Astrocyte of the spinal cord (primary cell): Measurements from ENCODE around the gene DNAH2.

ENCODE experiments used
- DNase-seq: peaks from one replicate; pipeline ENCODE4 v3.0.0; 2011; ENCODE audit warnings: low read depth, low spot score
- H3K4me3 ChIP-seq: 2 replicates; pipeline ENCODE4 v1.5.1; 2011; ENCODE audit warnings: low read depth, mild to moderate bottlenecking, low read length, moderate library complexity
- CTCF ChIP-seq: IDR thresholded peaks from 2 replicates; pipeline ENCODE4 v1.5.1; 2012; ENCODE audit warnings: low read depth, mild to moderate bottlenecking, low read length, inconsistent platforms
- in situ Hi-C: cut with HindIII; loops from 2 replicates; pipeline ENCODE4 v1.10.0; 2017; ENCODE audit warnings: low sequenced_read_pairs

DNAH2 gene

GRCh38 chr17:7774055-7774521 lies 56.5 kb downstream of the DNAH2 start:
- no peak overlapping the region for H3K4me3 ChIP-seq
- no peak for DNase-seq
- TF ChIP-seq CTCF: no peak
- in situ Hi-C loops: no loop called here

- in situ Hi-C loops: no loop called here
- no peak overlapping the region for H3K4me3 ChIP-seq
- DNase-seq: no peak
- TF ChIP-seq CTCF: no peak
These were observed 57.5 kb downstream of the DNAH2 start for GRCh38 chr17:7775051-7775450.

GRCh38 chr17:7777017-7777416 lies 59.5 kb downstream of the DNAH2 start:
- in situ Hi-C loops: no loop called here
- TF ChIP-seq CTCF: no peak
- no peak overlapping the region for H3K4me3 ChIP-seq
- DNase-seq: no peak

GRCh38 chr17:7780736-7781135 lies 63.2 kb downstream of the DNAH2 start:
- H3K4me3 ChIP-seq: no peak overlapping the region
- in situ Hi-C loops: no loop called here
- DNase-seq: no peak
- TF ChIP-seq CTCF: no peak

- H3K4me3 ChIP-seq: no peak overlapping the region
- TF ChIP-seq CTCF: no peak
- in situ Hi-C loops: no loop called here
- DNase-seq: no peak
These were observed 63.9 kb downstream of the DNAH2 start for GRCh38 chr17:7781429-7781828.

- DNase-seq: peak; percentile 24
- H3K4me3 ChIP-seq: no peak overlapping the region
- in situ Hi-C loops: no loop called here
- peak; percentile 49 for TF ChIP-seq CTCF
These were observed 64.7 kb downstream of the DNAH2 start for GRCh38 chr17:7782240-7782639.

- no peak for TF ChIP-seq CTCF
- no peak overlapping the region for H3K4me3 ChIP-seq
- in situ Hi-C loops: no loop called here
- DNase-seq: no peak
These were observed 69.3 kb downstream of the DNAH2 start for GRCh38 chr17:7786866-7787265.
